ENCODE data around the gene CT45A7.
"Not testable (repeated sequence)": the region's sequence is repeated elsewhere in the genome, so short reads cannot be mapped to it uniquely, and the experiment has no call there.

The CT45A7 gene

DNA sequence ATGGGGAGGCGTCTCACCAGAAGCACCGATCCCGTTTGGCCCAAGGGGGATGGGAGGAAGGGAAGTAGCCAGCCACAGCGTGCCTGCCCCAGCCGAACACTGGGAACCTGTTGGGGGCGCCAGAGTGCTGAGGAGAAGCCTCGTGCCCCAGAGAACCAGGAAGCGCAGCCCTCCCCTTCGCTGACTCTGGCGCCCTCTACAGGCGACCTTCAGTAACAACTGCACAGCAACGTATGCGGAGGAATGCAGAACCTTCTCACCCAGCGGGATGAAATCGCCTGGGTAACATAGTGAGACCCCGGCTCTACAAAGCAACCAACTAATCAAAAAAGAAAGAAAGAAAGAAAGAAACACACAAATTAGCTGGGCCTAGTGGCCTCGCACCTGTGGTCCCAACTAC lies at the start of gene CT45A7:
Gene CT45A7 (minus strand): TSS at position 101 of the 400 bp plus-strand sequence. CDS start 3,747 bp downstream, outside the sequence.
- not testable (repeated sequence) for DNase-seq

GRCh38 chrX:135882741-135883140 lies 45.7 kb upstream of the CT45A7 start:
- not testable (repeated sequence) for DNase-seq

- DNase-seq: not testable (repeated sequence)
Measured at GRCh38 chrX:135871712-135872111, 34.6 kb upstream of the CT45A7 start, which contains the start of gene CT45A9. Gene CT45A9, minus strand, starts transcription at chrX:135871812. Its CDS starts 3,751 bp downstream, at chrX:135868061.

- DNase-seq: not testable (repeated sequence)
Measured at GRCh38 chrX:135854438-135854837, 17.4 kb upstream of the CT45A7 start, which contains the start of gene CT45A8. Gene CT45A8, minus strand, starts transcription at chrX:135854538. Its CDS starts 3,755 bp downstream, at chrX:135850783.

DNA sequence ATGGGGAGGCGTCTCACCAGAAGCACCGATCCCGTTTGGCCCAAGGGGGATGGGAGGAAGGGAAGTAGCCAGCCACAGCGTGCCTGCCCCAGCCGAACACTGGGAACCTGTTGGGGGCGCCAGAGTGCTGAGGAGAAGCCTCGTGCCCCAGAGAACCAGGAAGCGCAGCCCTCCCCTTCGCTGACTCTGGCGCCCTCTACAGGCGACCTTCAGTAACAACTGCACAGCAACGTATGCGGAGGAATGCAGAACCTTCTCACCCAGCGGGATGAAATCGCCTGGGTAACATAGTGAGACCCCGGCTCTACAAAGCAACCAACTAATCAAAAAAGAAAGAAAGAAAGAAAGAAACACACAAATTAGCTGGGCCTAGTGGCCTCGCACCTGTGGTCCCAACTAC lies 17.2 kb downstream of the CT45A7 start, which contains the start of gene CT45A2:
Gene CT45A2 (minus strand): TSS at position 101 of the 400 bp plus-strand sequence. CDS start 3,747 bp downstream, outside the sequence.
- not testable (repeated sequence) for DNase-seq

DNA sequence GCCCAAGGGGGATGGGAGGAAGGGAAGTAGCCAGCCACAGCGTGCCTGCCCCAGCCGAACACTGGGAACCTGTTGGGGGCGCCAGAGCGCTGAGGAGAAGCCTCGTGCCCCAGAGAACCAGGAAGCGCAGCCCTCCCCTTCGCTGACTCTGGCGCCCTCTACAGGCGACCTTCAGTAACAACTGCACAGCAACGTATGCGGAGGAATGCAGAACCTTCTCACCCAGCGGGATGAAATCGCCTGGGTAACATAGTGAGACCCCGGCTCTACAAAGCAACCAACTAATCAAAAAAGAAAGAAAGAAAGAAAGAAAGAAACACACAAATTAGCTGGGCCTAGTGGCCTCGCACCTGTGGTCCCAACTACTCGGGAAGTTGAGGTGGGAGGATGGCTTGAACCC lies 34.4 kb downstream of the CT45A7 start, which contains the start of gene CT45A6:
Gene CT45A6 (minus strand): TSS at position 101 of the 400 bp plus-strand sequence. CDS start 3,794 bp downstream, outside the sequence.
- DNase-seq: not testable (repeated sequence)

GRCh38 chrX:135785403-135785802 lies 51.7 kb downstream of the CT45A7 start, which contains the start of gene CT45A5:
Gene CT45A5, minus strand, starts transcription at chrX:135785503. Its CDS starts 3,774 bp downstream, at chrX:135781729.
- not testable (repeated sequence) for DNase-seq
